NCI-H1105 treated with DMSO at 0.1 percent for 48 hours (cell line): ENCODE results near the gene FOXI2.

Experiments used
- DNase-seq: peaks from one replicate; lab custom pipeline; 2025; lab: John Stamatoyannopoulos, UW

FOXI2 gene

DNA sequence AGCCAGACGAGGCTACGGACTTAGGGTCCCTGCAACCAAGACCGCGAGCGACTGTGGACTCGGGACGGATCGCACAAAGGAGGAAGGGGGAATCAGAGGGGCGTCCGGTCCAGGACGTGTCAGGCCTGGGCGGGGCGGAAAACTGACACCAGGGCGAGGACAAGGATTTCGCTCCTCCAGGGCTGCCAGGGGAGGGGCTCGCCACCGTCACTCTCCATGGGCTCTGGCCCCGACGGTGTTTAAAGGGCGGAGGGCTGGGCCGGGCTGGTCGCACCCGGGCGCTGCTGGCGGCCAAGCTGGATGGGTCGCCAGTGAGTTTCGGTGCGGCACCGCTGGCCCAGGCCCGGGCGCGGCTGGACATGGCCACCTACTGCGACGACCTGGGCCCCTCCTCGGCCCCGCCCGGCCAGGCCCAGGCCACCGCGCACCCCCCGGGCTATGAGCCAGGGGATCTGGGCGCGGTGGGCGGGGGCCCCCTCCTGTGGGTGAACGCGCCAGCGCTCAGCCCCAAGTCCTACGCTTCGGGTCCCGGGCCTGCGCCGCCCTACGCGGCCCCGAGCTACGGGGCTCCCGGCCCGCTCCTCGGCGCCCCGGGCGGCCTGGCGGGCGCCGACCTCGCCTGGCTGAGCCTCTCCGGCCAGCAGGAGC is at the start of gene FOXI2:
FOXI2 (plus strand) TSS at position 271 of the 648 bp plus-strand sequence; CDS start at position 360, 89 bp downstream.
- DNase-seq: no peak

DNA sequence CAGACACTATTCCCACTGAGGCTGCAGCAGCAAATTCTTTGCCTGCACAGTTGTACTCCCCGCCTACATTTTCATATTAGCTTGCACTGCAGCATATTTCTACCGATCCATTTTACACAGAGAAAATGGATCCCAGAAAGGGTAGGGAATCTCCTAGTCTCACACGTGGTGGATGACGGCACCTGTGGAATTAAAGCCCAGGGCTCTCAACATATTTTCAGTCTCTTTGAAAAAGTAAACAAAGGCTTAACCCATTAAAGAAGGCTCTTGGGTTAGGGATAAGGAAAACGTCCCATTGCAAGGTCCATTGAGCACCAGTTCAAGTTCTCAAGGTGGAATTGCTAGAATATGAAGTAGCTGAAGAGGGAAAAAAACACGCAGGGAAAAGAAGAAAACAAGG is 49.4 kb upstream of the FOXI2 start:
- DNase-seq: no peak

DNA sequence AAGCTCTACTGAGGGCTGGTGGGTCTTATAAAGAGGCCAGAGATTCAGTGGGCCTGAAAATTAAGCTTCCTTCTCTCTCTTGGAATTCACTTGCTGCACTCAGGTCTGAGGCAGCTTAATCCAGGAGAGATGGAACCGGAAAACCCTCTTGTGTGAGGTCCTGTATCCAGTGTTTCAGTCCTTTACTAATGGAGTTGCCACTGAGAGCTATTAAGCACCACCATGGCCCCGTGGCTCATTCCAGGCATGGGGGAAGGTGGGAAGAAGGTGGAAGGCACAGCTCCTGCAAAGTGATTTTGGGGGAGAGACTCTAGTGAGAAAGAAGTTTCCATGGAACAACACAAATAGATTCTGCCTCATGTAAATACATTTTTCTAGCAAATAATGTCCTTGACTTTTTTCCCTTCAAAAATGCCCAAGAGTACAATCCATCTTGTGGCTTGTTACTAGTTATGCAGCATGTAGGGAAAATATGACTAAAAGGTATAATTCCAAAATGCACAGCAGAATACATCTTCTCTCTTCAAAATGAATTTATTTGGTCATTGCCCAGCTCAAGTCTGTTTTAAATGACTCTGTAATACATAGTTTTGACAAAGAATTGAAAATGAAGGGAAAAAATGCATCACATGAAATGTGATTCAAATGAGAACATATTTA is 46.7 kb upstream of the FOXI2 start:
- DNase-seq: no peak

DNA sequence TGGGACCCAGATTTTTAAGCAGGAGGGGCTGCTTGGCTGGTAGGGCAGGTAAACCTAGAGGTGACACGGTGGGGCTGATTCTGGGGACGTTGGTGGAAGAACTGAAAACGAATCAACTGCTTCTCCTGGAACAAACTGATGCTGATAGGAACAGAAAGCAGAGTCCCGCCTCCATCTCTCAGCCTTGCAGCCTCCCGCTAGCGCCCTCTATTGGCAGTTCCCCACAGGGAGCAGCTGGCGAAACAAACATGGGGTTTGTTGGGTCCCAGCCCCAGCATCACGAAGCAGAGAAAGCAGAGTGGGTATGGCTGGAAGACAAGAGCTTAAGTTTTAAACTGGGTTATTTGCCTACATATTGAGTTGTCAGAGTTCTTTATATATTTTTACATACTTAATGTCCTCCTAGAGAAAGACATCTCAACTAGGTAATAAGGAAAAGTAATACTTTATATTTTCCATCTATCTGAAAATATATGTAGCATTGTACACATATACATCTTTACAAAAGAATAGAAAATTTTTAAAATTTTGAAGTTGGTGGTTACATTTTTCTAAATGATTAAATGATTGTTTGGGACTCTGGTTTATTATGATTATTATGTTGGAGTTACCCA is 42.3 kb upstream of the FOXI2 start:
- DNase-seq: no peak

DNA sequence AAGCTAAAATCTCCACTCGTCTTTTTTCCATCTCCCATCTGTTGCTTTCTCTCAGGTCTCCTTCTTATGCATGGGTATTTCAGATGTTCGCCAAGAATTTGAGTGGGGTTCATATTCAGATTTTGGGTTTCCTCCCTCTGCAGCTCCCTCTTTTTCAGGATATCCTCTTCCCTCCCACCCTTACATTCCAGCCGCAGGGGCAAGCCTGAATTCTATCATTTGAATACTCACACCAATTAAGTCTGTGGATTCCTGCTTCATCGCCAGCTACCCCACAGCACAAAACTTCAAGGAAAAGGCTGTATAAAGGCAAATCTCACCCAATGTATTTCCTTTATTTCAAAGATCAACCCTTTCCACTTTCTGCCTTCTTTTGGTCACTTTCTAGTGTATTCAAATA is 41.6 kb upstream of the FOXI2 start:
- no peak for DNase-seq

DNA sequence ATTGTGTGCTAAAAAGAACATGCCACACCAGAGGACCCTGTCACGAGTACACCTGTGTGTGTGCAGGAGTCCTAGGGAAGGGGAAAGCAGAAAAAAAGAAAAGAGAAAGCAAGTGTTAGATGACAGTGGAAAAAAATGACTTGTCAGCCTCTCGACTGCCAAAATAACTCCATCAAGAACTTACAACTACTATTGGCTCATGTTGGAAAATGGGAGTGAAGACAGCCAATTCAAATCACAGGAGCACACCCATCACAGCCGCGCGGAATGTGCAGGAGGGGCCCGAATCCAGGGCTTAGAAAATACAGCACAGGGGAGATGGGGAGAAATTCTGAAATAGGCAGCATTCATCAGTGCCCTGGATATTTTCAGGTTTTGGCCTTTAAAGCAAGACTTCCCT is 38.1 kb upstream of the FOXI2 start:
- DNase-seq: no peak

DNA sequence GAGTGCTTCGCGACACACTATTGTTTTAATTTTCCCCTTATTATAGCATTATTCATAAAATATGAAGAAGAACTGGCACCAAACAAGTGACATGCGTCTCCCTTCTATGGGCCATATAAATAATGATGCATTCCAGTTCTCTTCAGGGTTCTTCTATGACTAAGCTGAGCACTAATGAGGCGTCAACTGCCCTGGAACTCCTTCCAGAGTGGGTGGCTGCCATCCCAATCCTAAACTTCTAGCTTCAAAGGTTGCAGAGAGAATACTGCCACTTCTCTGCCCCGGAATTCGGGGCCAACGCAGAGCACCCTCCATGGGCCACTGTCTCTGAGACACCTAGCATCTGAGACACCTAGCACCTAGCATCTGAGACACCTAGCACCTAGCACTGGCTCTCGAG is 37.7 kb upstream of the FOXI2 start:
- no peak for DNase-seq

DNA sequence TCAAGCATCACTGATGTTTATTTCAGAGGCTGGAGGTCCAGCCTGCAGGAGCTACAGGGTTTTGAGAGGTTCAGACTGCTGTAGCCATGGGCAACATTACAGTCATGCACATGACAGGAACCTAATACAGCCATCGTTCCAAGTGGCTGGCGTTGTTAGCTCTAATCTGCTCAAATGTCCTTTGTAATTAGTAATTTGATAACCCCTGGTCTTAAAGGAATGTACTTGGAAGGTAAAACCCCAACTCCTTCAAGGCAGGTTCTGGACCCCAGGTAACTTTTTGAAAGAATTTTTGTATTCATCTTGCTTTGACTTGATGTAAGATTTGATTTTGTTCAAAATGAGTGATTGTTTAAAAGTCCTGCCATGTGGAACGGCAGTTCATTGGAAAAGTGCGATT is 34.7 kb upstream of the FOXI2 start:
- no peak for DNase-seq

DNA sequence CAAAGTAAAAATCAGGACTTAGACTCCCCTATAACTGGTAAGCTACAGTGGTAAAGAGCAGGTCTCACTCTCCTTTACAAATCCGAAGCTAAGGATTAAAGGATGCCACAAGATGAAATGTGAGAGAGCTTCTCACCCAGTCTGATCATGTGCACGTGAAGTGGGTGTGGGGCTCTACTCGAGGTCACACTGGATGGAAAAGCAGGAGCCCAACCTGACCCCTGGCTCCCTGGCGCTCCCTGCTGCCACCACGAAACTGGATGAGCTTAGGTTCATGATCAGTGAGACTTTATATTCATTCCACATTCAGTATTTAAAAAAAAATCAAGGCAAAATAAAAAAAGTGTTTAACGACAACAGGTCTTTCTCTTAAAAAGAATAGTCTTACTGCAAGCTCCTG is 21.7 kb upstream of the FOXI2 start:
- no peak for DNase-seq

DNA sequence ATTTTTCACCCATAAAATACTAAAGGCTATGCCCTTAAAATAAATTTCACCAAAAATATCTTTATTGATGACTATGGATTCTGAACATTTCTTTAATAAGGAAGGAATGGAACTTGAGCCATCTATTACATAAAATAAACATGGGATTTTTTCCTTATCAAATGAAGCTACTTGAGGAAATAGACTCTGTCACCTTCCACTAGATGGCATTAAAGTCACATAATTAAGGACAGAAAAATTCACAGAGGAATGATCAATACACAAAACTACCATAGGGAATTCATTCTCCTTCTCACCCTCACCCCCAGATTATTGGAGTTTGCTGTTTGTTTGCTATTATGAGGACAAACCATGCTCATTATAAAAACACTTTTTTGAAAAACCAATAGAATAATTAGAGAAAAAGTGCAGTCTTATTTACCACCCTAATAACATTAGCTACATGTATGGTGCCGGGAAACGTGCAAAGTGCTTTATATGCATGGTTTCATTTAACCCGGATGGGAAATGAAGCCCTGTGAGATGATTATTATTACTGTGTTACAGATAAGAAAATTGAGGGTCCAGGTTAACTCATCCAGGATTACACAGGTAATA is 21.1 kb upstream of the FOXI2 start:
- peak; percentile 34 for DNase-seq

DNA sequence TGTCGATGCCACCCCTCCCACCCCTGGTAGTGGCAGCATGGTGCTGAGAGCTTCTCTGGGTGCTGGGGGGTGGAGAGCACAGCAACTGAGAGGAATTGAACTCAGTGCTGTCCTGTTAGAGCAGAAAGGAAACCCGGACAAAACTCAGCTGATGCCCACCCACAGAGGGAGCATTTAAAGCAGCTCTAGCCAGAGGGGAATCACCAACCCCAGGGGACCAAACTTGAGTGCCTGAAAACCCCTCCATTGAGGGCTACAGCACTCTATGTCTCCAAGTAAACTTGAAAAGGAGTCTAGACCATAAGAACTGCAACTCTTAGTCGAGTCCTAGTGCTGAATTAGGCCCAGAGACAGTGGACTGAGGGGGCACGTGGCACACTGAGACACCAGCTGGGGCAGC is 16.8 kb upstream of the FOXI2 start:
- DNase-seq: no peak

DNA sequence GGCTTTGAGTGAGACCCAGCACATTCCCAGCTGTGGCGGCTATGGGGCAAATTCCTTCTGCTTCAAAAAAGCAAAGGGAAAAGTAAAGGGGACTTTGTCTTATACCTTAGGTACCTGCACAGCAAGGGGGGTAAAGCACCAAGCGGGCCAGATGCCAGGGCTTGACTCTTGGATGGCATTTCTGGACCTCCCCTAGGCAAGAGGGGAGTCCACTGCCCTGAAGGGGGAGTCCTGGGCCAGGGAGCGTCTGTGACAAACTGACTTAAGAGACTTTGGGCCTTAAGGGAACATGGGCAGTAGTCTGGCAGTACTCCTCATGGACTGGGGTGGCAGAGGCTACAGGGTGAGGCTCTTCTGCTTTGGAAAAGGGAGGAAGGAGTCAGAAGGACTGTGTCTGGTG is 16.1 kb upstream of the FOXI2 start:
- no peak for DNase-seq

DNA sequence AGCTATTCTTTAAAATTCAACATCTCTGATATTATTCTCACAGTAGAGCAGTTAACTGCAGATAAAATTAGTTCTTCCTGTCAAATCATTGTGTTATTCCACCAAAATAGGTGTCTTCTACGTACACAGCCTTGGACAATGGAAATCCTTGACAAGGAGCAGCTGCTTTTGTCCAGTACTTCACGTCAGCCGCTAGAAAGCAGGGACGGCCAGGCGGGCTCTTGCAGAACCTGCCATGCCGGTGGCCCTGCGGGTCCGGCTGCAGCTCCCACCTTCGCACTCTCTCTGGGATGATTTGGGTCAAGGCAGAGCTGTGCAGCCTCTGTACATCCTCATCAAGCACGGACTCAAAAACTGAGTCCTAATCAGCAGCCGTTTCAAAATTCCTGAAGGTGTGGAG is 2.2 kb upstream of the FOXI2 start:
- DNase-seq: no peak

DNA sequence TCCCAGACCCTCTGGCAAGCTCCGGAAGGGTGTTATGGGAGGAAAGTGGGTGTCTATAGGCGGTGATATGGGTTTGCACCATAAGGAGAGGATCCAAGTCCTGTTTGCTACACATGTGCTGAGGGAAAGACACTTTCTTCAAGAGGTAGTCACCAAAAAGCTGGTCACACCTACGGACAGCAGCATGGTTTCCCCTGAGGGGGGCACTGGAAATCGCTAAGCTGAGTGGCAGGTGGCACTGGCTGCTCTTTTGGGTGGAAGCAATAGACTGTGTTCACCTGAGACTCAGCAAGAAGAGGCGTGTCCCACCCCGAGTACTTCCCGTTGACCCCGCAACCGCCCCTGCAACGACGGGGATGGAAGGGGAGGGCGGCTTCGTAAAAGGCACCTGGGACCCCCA is 1.8 kb upstream of the FOXI2 start:
- DNase-seq: no peak

DNA sequence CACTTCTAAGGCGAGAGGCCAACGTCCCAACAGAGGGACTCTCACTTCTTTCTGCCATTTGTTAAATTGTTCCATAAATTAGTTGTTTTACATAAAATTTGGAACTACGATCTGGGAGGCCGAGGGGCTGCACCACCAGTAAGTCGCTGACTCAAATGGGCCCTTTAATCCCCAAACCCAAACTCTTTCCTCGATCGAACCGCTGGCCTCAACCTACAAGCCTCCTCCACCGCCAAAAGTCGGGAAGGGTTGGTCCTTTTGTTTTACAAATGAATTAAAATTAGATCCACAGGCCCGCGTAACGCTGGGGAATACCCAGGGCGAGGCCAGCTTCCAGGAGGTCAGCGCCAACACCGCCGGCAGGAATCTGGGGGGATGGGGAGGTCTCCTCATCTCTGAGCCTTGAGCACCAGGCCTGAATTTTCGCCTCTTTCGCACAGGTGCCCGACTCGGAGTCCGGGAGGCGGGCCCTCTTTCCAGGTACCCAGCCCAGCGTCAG is 1.2 kb upstream of the FOXI2 start:
- no peak for DNase-seq

DNA sequence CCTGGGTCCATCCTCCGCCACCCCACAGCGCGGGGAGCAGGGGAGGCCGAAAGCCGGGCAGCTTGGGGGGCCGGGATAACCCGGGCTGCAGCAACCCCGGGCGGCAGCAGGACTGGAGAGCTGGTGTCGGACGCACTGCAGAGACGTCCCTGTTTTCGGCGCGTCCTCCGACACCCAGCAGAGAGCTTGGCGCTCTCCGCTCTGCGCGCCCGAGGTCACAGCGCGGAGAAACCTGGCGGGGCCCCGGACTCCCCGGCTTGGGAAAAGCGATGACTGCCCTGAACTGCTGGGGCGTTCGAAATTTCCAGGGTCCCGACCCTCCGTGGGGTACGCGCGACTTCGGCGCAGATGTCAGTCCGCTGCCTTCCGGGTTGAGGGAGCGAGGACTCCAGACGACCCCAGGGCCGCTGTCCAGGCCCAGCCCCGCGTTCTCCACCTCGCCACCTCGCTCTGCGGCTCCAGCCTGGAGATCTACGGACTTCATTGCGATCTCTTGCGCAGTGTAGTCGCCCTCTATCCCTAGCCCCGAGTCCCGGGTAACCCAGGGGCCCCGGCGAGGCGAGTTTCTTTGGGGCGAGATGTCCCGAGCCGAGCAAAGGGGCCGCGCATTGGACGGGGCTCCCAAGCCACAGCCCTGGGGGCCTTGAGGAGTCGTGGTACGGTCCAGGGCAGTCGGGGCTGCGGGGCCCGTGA is 617 bp upstream of the FOXI2 start:
- DNase-seq: no peak

DNA sequence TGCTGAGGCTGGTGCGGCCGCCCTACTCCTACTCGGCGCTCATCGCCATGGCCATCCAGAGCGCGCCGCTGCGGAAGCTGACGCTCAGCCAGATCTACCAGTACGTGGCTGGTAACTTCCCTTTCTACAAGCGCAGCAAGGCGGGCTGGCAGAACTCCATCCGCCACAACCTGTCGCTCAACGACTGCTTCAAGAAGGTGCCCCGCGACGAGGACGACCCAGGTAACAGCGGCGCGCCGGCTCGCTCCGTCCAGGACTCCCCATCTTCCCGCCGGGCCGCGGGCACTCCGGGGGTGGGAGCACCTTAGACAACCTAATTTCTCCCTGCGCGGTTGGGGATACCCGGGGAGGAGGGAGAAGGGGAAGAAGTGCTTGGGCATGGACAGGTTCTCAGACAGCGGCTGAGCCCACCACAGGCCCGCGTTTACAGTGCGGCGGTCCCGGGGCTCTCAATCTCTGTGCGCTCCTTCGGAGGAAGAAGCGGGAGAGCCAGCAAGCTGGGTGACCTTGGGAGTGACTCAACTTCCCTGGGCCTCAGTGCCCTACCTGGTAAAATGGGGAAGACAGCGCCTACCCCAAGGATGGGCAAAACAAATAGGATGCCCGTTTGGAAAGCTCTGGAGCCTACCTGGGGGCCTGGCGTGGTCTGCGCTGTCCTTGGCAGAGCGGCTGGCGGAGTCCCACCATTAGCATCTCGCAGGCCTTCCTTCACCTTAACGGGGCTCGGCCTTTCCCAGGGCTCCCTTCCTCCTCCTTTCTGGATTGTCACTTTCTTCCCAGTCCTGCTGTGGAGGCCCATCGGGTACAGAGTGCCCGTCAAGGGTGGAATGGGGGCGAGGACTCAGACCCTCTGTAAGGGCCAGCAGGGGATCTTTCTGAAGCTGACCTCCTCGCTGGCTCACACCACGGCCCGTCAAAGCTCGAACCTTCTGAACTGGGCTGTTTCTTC is 852 bp downstream of the FOXI2 start:
- DNase-seq: no peak

DNA sequence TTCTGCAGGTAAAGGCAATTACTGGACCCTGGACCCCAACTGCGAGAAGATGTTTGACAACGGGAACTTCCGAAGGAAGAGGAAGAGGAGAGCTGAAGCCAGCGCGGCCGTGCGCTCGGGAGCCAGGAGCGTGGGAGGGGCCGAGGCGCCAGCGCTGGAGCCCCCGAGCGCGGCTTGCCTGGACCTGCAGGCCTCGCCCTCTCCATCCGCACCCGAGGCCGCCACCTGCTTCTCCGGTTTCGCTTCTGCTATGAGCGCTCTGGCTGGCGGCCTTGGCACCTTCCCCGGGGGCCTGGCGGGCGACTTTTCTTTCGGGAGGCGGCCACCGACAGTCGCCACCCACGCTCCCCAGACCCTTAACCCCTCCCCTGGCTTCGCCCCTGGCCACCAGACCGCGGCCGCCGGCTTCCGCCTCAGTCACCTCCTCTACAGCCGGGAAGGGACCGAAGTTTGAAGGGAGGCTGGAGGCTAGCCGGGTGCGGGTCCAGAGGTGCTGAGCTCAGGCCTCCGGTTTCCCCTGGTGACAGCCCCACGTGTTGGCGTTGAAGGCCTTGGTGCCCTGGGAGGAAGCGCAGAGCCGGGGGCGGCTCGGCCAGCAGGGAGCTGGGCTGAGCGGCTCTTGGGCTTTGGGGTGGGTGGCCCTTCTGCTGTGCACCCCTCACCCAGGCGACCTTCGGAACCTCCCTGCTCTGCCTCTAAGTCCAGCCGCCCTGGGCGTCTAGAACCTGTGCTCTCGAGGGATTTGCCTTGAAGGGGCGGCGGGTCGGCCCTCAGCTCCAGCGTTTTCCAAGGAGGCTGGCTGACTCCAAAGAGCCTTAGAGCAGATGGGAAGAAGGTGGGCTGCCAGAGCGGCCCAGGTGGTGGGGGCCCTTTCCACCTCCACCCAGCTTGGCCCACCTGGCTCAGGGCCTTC is 1.8 kb downstream of the FOXI2 start:
- DNase-seq: peak; percentile 65

DNA sequence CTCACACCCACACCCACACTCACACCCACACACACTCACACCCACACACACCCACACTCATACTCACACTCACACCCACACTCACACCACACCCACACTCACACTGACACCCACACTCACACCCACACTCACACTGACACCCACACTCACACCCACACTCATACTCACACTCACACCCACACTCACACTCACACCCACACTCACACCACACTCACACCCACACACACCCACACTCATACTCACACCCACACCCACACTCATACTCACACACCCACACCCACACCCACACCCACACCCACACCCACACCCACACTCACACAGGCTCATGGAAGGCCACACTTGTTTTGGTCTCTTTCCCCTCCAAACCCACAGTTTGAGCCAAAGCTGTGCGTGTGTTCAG is 2.9 kb downstream of the FOXI2 start:
- DNase-seq: no peak

DNA sequence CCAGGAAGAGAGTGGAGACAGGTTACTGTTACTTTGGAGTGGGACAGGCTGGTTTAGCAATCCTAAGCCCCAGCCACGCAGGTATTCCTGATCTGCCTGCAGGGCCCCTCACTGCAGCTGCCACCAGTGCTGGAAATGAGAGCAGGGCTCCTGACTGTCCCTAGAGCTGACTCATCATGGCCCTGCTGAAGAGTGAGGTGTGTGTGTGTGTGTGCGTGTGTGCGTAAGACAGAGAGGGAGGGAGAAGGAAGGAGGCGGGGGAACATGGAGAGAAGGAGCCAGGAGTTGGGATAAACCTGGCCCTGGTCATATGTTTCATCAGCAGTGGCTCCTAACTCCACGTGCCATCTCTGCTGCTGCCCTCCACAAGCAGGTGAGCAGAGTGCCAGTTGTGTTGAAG is 3.6 kb downstream of the FOXI2 start:
- no peak for DNase-seq
